Small intestine (tissue), 7 donors: ENCODE data around the gene IRF9. TPM values are rescaled to one million over a fixed set of nuclear protein-coding genes. Genes with fewer than 3 reads are reported as not detected.

Experiments used
- DNase-seq, 2 donors: peaks; one replicate each; pipeline versions ENCODE4 v3.0.0 to v3.0.0-alpha.2; 2013
- FAIRE-seq: peaks from 2 replicates; lab custom pipeline; 2012; peaks lifted over from hg19 to GRCh38; lab: Jason Lieb, UNC
- H3K27ac ChIP-seq, 3 donors: one replicate each; pipeline ENCODE4 v1.5.1; 2013; ENCODE audit warnings: low read length in 2 of 3, mild to moderate bottlenecking in 2 of 3, control low read depth in 1 of 3, inconsistent platforms in 1 of 3, low read depth in 1 of 3, moderate library complexity in 1 of 3
- H3K27me3 ChIP-seq, 3 donors: one replicate each; pipeline ENCODE4 v1.6.1; 2013; ENCODE audit warnings: low read length in 3 of 3, inconsistent platforms in 1 of 3; ENCODE audit not compliant: control insufficient read depth in 3 of 3, insufficient read depth in 3 of 3
- H3K36me3 ChIP-seq, 3 donors: one replicate each; pipeline ENCODE4 v1.6.1; 2013; ENCODE audit warnings: low read length in 3 of 3, inconsistent platforms in 1 of 3, low read depth in 1 of 3, mild to moderate bottlenecking in 1 of 3, moderate library complexity in 1 of 3; ENCODE audit not compliant: control insufficient read depth in 3 of 3, insufficient read depth in 2 of 3
- H3K4me1 ChIP-seq, 3 donors: one replicate each; pipeline ENCODE4 v1.6.1; 2013; ENCODE audit warnings: low read length in 2 of 3, inconsistent platforms in 1 of 3, low read depth in 1 of 3, mild to moderate bottlenecking in 1 of 3, moderate library complexity in 1 of 3; ENCODE audit not compliant: control insufficient read depth in 3 of 3, insufficient read depth in 2 of 3
- H3K4me3 ChIP-seq, 3 donors: one replicate each; pipeline ENCODE4 v1.5.1; 2013; ENCODE audit warnings: low read length in 3 of 3, control low read depth in 1 of 3, inconsistent platforms in 1 of 3, low read depth in 1 of 3, mild to moderate bottlenecking in 1 of 3, moderate library complexity in 1 of 3
- H3K9me3 ChIP-seq, 2 donors: one replicate each; pipeline ENCODE4 v1.6.1; 2013; ENCODE audit warnings: low read depth in 1 of 2, low read length in 1 of 2; ENCODE audit not compliant: control insufficient read depth in 2 of 2, insufficient read depth in 1 of 2
- WGBS, 3 donors: extraction: QIAGEN DNeasy Blood & Tissue Kit; methylation state at CpG; one replicate each; pipeline ENCODE4 v1.1.7; 2013; 5-methylcytosine and 5-hydroxymethylcytosine counted together
- polyA plus RNA-seq, 4 donors: library from polyadenylated mRNA; stranded (reverse) in 3 of 4; unstranded in 1 of 4; fragments of 200-250 nt in 3 of 4; fragments of 120-200 nt in 1 of 4; gene quantifications; one replicate each; pipeline versions ENCODE4 v1.2.1 to v1.2.3, GENCODE V29; 2013
- donor health status: healthy with polysubstance abuse.
- donor health status: control.
- donor health status: control.
- donor health status: Bipolar disorder and iron deficiency.
- donor health status: healthy.

The IRF9 gene
- polyA plus RNA-seq, 4 donors: 36.9 to 90.9 (median 63.3) TPM

GRCh38 chr14:24117179-24117578, 43.9 kb upstream of the IRF9 start:
- Histone ChIP-seq H3K9me3 (no peaks in the 10 kb centered on the region), H3K36me3 (peaks cover 3 to 51% (median 8%) of the 10 kb centered on the region in 3 donors), H3K27ac (no peak overlapping the region), H3K4me3 (no peak overlapping the region), H3K4me1 (peaks cover 0 to 14% (median 13%) of the 10 kb centered on the region in 3 donors), H3K27me3 (no peaks in the 10 kb centered on the region)
- 83 to 91% (median 83%) methylated on average over 6 of the region's 6 CpGs for WGBS, 3 donors
- no peak for FAIRE-seq
- DNase-seq: no peak

GRCh38 chr14:24119691-24120090, 41.4 kb upstream of the IRF9 start:
- WGBS, 3 donors: 96 to 99% (median 96%) methylated on average over 6 of the region's 6 CpGs
- peaks cover 3 to 73% (median 18%) of the 10 kb centered on the region in 3 donors for H3K36me3 ChIP-seq
- H3K27me3 ChIP-seq: no peaks in the 10 kb centered on the region
- no peak for FAIRE-seq
- no peak for DNase-seq
- no peaks in the 10 kb centered on the region for H3K9me3 ChIP-seq
- peaks cover 0 to 13% (median 9%) of the 10 kb centered on the region in 3 donors for H3K4me1 ChIP-seq
- H3K27ac ChIP-seq: no peak overlapping the region
- H3K4me3 ChIP-seq: no peak overlapping the region

- DNase-seq: no peak
- Histone ChIP-seq H3K27me3 (no peaks in the 10 kb centered on the region), H3K4me3 (no peak overlapping the region), H3K4me1 (peaks cover 0 to 9% (median 6%) of the 10 kb centered on the region in 3 donors), H3K9me3 (no peaks in the 10 kb centered on the region), H3K27ac (no peak overlapping the region), H3K36me3 (peaks cover 3 to 75% (median 18%) of the 10 kb centered on the region in 3 donors)
- WGBS, 3 donors: 94 to 97% (median 97%) methylated on average over 8 of the region's 8 CpGs
- no peak for FAIRE-seq
Observed at GRCh38 chr14:24121210-24121609, 39.9 kb upstream of the IRF9 start.

- no peaks in the 10 kb centered on the region for H3K27me3 ChIP-seq
- no peaks in the 10 kb centered on the region for H3K9me3 ChIP-seq
- FAIRE-seq (no peak), DNase-seq (no peak)
- 91 to 100% (median 98%) methylated on average over 4 of the region's 4 CpGs for WGBS, 3 donors
- H3K4me1 ChIP-seq: peaks cover 0 to 5% (median 0%) of the 10 kb centered on the region in 3 donors
- H3K4me3 ChIP-seq: no peak overlapping the region
- no peak overlapping the region for H3K27ac ChIP-seq
- H3K36me3 ChIP-seq: peaks cover 3 to 69% (median 18%) of the 10 kb centered on the region in 3 donors
Observed at GRCh38 chr14:24122416-24122815, 38.6 kb upstream of the IRF9 start.

GRCh38 chr14:24122898-24123297, 38.2 kb upstream of the IRF9 start:
- WGBS, 3 donors: 95% methylated on average over 8 of the region's 8 CpGs
- FAIRE-seq (no peak), DNase-seq (no peak)
- Histone ChIP-seq H3K36me3 (peaks cover 3 to 66% (median 18%) of the 10 kb centered on the region in 3 donors), H3K27me3 (no peaks in the 10 kb centered on the region), H3K4me3 (no peak overlapping the region), H3K4me1 (peaks cover 0 to under 1% (median 0%) of the 10 kb centered on the region in 3 donors), H3K27ac (no peak overlapping the region), H3K9me3 (no peaks in the 10 kb centered on the region)

- no peaks in the 10 kb centered on the region for H3K9me3 ChIP-seq
- H3K4me3 ChIP-seq: no peak overlapping the region
- H3K27ac ChIP-seq: no peak overlapping the region
- H3K4me1 ChIP-seq: no peaks in the 10 kb centered on the region
- 85 to 87% (median 86%) methylated on average over 9 of the region's 9 CpGs for WGBS, 3 donors
- H3K27me3 ChIP-seq: no peaks in the 10 kb centered on the region
- FAIRE-seq (no peak), DNase-seq (no peak)
- H3K36me3 ChIP-seq: peaks cover 3 to 57% (median 15%) of the 10 kb centered on the region in 3 donors
Observed at GRCh38 chr14:24123424-24124417, 37.3 kb upstream of the IRF9 start.

GRCh38 chr14:24126939-24127338, 34.1 kb upstream of the IRF9 start:
- Histone ChIP-seq H3K36me3 (peaks cover 0 to 36% (median 9%) of the 10 kb centered on the region in 3 donors), H3K9me3 (no peaks in the 10 kb centered on the region), H3K27ac (no peak overlapping the region), H3K4me1 (peaks cover 0 to 5% (median 0%) of the 10 kb centered on the region in 3 donors), H3K4me3 (no peak overlapping the region), H3K27me3 (no peaks in the 10 kb centered on the region)
- no peak for DNase-seq
- no peak for FAIRE-seq

- WGBS, 3 donors: 87 to 97% (median 88%) methylated on average over 2 of the region's 2 CpGs
- H3K4me1 ChIP-seq: peaks cover 0 to 5% (median 0%) of the 10 kb centered on the region in 3 donors
- no peaks in the 10 kb centered on the region for H3K9me3 ChIP-seq
- no peaks in the 10 kb centered on the region for H3K27me3 ChIP-seq
- DNase-seq: no peak
- peaks cover 0 to 36% (median 7%) of the 10 kb centered on the region in 3 donors for H3K36me3 ChIP-seq
- no peak for FAIRE-seq
- H3K27ac ChIP-seq: no peak overlapping the region
- no peak overlapping the region for H3K4me3 ChIP-seq
Observed at GRCh38 chr14:24127673-24128072, 33.4 kb upstream of the IRF9 start.
